GM19238 (cell line): Measurements from ENCODE around the gene PDE10A.

ENCODE experiments used
- DNase-seq: peaks from one replicate; pipeline ENCODE4 v3.0.0; 2011; ENCODE audit warnings: low spot score; ENCODE audit not compliant: insufficient read length

Gene PDE10A

DNA sequence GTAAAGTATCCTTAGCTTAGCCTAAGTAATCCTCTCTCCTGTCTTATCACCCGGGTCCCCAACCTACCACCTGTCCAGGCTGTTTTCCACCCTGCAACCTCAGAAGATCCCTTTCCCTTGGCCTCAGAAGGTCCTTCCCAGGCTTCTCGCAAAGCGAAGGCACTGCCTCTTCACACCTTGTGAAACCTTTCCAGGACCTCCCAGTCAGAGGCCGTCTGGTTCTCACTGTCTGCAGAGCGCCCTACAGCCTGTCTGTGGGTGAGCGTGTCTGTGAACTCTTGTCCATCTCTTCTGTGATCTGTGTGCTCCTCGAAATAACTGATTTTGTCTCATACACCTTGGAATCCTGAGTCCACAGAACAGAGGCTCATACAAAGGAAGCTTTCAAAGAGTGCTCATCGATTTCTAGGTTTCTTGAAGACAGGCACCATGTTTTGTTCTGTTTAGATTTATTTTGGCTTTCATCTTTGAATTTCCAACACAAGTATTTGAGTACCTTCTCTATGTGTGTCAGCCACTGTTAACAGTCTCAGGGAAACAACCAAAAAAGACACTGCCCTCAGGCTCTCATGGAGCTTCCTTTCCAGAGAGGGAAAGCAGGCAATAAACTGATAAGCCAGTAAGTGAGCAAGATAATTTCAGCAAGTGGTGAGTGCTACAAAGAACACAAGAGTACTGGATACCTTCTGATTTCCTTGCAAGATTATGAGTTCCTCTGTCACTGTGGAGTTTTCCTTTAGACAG is 6.3 kb downstream of the PDE10A start:
- DNase-seq, result no peak

DNA sequence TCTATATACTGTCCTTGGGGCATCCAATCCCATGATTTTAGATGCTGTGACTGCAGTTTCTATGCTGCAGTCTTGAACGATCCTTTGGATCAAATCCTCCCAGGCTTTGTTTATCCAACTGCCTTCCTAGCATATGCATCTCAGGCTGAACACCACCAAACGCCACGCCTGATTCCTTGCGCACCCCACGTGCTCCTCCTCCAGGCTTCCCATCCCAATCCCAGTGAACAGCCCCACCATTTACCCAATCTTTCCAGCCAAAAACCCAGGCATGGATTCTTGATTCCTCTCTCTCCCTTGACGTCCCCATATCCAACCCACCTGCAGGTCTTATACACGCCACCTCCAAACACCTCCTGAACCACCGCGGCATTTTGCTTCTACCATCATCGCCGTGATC is 7.8 kb downstream of the PDE10A start:
- no peak for DNase-seq

- no peak for DNase-seq
Observed at GRCh38 chr6:165654144-165654543, 8.9 kb downstream of the PDE10A start.

- no peak for DNase-seq
Observed at GRCh38 chr6:165653607-165654006, 9.4 kb downstream of the PDE10A start.

DNA sequence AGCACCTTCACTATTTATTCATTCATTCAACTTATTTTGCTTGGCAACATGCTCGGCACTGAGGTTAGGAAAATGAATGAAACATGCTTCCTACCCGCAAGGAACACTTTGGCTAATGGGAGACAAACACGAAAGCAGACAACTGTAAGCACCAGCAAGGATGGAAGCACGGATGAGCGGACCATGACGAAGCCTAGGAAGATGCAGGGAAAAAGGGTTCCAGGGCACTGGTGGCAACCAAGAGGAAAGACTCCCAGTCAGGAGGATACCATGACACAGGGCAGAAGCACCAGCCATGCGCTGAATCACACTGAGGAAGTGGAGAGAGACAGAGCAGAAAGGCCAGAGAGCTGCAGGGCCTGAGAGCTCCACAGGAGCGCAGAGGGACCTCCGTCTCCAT is 9.8 kb downstream of the PDE10A start:
- no peak for DNase-seq

DNA sequence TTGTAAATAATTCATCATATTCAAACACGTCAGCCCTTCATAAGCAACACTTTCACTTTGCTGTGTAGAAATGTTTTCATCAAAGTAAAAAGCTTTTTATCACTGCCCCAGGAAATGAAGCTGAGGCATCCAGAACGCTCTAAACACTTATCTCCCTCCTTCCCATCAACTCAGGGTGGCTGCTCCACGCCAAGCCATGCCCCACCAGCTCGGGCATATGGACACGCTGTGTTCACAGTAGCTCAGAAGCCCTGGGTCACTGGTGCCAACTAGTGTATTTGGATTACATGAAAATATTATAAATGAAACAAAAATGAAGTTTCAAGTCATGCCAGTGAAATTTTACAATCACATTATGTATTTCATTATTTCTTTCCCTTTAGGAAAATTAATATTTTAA is 10.3 kb downstream of the PDE10A start:
- DNase-seq, result no peak

DNA sequence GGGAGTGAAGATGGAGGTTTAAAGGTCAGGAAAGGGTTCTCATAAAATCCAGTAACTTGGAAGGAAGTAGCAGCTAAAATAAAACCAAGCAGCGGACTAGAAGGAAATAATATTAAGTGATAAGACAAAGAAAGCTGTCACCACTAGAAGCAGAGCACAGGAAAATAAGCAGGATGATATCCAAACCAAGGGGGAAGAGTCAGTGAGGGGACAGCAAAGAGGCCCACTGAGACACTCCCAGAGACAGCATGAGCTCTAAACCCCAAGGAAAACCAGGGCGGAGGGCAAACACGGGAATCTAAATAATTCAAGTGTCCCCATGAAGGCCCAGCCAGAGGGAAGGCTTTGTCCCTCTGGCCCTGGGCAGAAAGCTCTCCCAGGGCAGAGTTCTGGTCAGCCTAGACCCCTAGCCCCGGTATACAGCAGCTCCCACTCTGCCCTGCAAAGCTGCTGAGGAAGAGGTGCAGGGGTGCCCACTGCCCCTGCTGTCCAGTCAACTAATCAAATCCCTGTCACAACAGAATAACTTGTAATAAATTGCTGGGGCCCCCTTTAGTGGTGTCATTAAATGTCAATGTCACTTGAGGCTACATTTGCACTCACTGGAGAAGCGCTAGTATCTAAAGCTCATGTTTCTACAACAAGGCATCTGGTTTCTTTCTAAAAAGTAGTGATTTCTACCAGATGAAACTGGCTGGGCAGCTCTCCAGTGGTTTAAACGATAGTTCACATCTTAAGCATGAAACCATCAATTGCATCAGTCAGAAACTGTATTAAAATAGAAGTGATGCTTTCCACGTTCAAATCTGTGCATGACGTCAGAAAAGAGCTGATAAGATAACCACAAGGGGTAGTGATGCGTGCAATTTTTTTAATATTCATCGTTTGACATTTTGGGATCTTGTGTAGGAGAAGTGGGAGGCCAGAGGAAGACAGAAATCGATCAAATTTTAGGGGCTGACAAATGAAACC is 13.6 kb downstream of the PDE10A start:
- no peak for DNase-seq

DNA sequence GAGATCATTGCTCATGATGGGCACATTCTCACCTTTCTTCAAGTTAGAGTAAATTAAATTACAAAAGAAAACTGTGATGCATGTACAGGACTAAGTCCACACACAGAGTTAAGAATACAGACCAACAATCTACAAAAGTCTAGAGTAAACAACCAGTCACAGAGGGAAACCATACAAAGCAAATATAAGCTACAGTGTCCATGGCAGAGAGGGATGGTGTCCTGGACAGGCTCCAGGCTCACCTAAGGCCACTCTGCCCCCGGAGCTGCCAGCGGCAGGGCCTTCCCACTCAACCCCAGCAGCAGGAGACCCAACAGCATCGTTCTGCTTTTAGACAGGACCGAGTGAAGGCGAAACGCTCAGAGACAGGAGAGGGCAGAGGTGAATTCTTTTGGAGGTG is 16.0 kb downstream of the PDE10A start:
- DNase-seq, result no peak

- no peak for DNase-seq
Observed at GRCh38 chr6:165645919-165646318, 17.1 kb downstream of the PDE10A start.

DNA sequence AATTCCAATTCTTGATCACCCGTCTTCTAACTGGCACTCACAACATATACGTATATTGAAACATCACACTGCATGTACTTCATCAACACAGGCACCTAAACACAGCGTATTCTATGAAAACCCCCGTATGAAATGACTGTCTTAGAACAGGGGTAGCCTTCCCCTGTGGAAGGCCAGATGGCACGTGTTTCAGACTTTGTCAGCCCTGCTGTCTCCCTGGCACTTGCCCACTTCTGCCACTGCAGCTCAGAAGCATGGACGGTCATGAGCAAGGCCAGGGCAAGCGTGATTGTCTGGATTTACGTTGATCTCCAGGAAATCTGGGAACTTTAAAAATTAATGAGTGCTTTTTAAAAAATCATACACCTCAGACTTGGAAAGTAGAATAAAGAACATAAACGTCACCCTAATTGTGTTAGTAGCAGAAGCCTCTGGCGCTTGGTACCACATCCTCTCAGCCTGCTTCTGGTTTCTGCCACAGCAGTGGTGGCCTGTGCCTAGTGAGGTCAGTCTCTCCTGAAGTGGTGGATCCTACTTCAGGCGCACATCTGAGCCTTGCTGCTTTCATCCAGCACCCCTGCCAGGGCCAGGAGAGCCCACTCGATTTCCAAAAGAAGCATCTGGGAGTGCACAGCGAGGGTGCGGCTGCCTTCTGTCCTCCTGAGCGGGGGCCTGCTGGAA is 18.3 kb downstream of the PDE10A start:
- DNase-seq, result no peak

DNA sequence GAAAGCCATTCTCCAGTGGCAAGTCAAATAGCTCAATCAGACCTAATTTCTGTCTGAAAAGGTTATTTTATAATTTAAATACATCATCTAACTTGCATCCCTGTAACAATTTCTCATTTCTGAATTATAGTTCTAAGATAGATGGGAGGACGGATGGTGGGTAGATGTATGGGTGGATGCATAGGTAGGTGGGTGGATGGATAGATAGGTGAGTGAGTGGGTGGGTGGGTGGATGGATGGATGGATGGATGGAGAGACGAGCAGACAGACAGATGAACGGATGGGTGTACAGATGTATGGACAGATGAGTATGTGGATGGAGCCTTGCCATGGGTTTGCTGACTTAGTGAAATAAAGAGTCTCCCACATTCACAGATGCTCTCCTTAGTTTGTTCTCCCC is 20.0 kb downstream of the PDE10A start:
- no peak for DNase-seq

DNA sequence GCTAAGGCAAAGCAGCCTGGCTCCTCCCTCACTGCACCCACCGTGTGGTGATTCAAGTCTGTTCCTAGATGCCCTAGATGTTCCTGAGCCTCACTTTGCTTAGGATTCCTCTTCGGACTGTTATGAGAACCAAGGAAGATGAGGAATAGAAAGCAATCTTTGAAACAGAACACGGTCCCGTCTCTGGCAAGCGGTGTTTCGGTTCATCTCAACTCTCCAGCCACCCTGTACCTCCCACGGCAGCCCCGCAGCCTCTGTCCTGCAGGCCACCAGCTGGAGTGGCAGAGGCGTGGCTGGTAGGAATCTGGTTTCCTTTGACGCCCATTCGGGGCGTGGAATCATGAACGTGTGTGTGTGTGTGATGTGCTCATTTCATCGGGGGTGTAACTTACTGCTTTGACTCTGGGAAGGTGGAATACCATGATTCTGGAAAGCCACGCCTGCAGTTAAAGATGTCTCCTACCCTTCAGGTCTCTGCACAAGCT is 21.3 kb downstream of the PDE10A start:
- DNase-seq, result no peak

DNA sequence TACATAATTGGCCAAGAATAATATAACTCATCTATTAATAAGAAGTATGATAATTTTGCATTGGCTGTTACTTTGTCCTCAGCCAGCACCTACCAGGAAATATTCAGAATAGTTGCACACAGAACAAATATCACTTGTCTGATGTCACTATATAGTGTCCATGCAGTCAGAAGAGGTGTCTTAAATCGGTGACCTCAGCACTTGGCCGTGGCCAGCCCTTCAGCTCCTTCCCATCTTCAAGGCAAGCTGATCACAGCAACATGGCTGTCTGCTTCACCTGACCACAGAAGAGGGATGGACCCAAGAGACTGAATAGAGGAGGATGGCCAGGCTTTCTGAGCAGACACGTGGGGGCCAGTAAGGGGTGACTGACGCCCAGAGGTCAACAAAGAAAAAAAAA is 22.2 kb downstream of the PDE10A start:
- no peak for DNase-seq

GRCh38 chr6:165638530-165638929 is 24.5 kb downstream of the PDE10A start:
- no peak for DNase-seq

DNA sequence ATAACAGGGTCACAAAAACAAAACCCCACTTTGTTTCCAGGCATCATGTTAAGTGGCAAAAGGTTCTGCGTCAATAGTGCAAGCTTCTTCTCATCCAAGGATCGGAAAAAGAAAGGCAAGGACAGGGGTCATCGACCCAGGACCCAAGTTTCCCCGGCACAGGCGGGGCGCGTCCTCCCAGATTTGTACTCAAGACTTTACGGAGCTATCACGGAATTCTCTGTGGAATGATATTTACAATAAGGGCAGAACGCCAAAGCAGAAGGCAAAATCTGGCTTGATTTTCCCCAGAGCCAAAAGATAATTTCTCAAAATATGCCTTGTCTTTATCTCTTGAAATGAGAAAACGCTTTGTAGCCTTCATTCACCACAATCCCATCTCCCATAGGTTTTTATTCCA is 25.5 kb downstream of the PDE10A start:
- DNase-seq, result no peak

DNA sequence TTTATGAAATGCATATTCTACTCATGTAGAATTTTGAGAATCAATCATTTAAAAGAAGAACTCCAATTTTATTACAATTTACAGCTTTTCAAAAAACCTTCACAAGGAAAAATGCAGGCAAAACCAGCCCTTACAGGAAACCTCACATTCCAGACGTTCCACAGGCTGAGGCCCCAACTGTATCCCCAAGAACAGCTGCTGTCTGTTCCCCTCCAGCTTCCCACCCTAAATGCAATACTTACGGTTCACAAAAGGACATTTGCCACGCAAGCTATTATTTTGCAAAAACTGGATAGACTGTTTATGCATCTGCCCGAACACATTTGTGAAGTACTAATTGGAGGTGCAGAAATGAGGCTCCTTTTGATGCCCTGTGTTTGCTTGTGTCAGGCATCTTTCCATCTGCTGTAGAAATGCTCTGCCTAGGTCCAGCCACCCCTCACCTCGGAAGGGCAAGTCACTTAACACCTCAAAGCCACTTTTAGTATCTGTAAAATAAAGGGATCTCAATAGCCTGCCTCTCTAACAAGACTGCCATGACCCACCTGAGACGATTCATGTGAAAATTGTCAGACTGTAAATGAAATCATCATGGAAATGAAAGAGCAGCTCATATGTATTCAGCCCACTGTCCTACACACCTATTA is 26.5 kb downstream of the PDE10A start:
- no peak for DNase-seq

DNA sequence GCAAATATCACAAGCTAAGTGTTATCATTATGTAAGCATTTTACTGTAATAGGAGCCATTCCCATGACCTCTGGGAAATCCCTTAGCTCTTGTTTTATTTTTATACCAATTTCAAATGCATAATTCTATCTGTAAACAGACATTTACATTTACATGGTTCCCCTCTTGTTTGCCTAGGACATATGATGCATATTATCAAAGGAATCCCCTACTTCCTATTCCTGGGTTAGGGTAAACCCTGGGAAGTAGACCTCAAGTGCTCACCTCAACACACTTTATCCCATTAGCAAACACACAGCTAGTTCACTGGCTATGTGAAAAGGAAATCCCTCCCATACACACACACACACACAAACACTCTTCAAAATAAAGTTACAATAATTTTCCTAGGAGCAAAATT is 27.1 kb downstream of the PDE10A start:
- no peak for DNase-seq

GRCh38 chr6:165634101-165634880 is 28.8 kb downstream of the PDE10A start:
- DNase-seq, result no peak

GRCh38 chr6:165632194-165632593 is 30.8 kb downstream of the PDE10A start:
- DNase-seq, result no peak

DNA sequence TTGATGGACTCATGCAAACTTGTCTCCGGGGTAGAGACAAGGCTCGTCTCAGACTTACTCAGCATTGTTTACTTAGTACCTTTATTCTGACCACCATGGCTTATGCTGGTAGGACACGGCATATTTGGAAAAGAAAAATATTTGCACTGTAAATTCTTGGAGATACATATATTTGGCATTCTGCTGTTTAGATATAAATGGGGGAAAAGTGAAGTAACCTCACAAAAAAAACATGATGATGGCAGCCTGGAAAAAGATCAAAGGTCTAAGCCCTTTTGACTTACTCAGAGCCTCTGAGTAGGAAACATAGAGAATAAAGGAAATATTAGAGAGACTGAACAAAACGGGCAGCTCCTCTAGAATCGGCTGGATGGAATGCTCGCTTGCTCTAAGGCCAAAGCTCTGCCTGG is 32.5 kb downstream of the PDE10A start:
- no peak for DNase-seq

DNA sequence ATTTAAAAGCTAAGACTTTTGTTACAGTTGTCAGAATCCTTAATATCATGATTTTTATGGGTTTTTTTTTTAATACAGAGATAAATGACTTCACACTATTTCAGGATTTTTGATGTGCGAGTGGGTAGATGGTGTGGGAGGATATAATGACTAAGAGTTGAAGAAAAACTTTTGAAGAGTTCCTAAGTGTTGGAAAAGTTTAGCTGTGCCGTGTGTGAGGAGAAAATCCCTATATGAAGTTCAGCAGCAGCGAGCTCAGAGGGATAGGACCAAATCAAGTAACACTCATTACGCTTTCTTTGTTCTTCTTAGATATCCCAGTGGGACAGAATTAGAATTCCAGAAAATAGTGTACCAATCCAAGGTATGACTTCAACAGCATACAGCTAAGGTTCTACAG is 34.1 kb downstream of the PDE10A start:
- no peak for DNase-seq
